ENCODE measurements around the gene SLC25A13. TPM values are rescaled to one million over a fixed set of nuclear protein-coding genes. Genes with fewer than 3 reads are reported as not detected.

The SLC25A13 gene
- total and polyA plus RNA-seq, 9 of the 15 experiments (the other 6 are each of a cell fraction or from before 2014, with no cell fraction given) = 21.4 to 80.2 (median 58.7) TPM

GRCh38 chr7:96199421-96199820 is 122.5 kb downstream of the SLC25A13 start (continued):
- TF ChIP-seq CHD7 (IDR thresholded peaks at IDR 0.05; ENCODE audit: low read depth, low read length) (no peak), ZNF79 (CRISPR knock-in tag; IDR thresholded peaks at IDR 0.05; ENCODE audit: low read depth) (no peak), ARID1B (IDR thresholded peaks at IDR 0.05) (peak; percentile 90), MTA3 (IDR thresholded peaks at IDR 0.05; ENCODE audit: borderline replicate concordance) (no peak), PML (IDR thresholded peaks at IDR 0.05; ENCODE audit: low read length) (0 out of 2 replicates have a peak, but pooled peaks have one; percentile 28), MBD2 (IDR thresholded peaks at IDR 0.05; ENCODE audit: borderline replicate concordance, low read depth) (no peak), ZBTB9 (CRISPR knock-in tag; IDR thresholded peaks at IDR 0.05) (no peak), RBM25 (IDR thresholded peaks at IDR 0.05; ENCODE audit: low read depth, low read length, severe bottlenecking) (no peak), SMARCA4 (IDR thresholded peaks at IDR 0.05) (peak; percentile 75; the same call in 1 of the 2 replicates), ZNF592 (IDR thresholded peaks at IDR 0.05) (no peak)

All from K562 (cell line).